ENCODE results near the gene ATXN1.
A peak's percentile ranks its signal among the peaks of the same experiment; 100 is the strongest.

The ATXN1 gene

GRCh38 chr6:16753341-16753740 lies 7.9 kb downstream of the ATXN1 start:
- no peak overlapping the region for H3K4ac ChIP-seq (ENCODE audit: low read depth in 1 of 2, low read length in 2 of 2)
- H3K18ac ChIP-seq (ENCODE audit: low read depth in 1 of 2, low read length in 2 of 2) = no peak overlapping the region
- H2BK5ac ChIP-seq (ENCODE audit: low read depth, low read length, poor library complexity, severe bottlenecking) = no peak overlapping the region
- no peaks in the 10 kb centered on the region for H3K27me3 ChIP-seq (ENCODE audit: control insufficient read depth in 1 of 2, insufficient read depth in 1 of 2, low read length in 2 of 2)
- DNase-seq = no peak
- H2BK15ac ChIP-seq (ENCODE audit: low read depth, poor library complexity, severe bottlenecking) = no peak overlapping the region
- no peak overlapping the region for H3K4me3 ChIP-seq (ENCODE audit: insufficient read depth in 1 of 2, low read depth in 1 of 2, low read length in 2 of 2)
- no peaks in the 10 kb centered on the region for H3K9me3 ChIP-seq (ENCODE audit: control insufficient read depth, low read length)
- no peak overlapping the region for H4K8ac ChIP-seq (ENCODE audit: low read length)
- H3K14ac ChIP-seq (ENCODE audit: low read length in 2 of 2) = no peak overlapping the region
- no peak overlapping the region for H2BK12ac ChIP-seq (ENCODE audit: low read length in 2 of 2)
- 89% methylated on average over 3 of the region's 4 CpGs for WGBS
- no peak overlapping the region for H2BK120ac ChIP-seq (ENCODE audit: low read depth, low read length)
- no peak overlapping the region for H3K23ac ChIP-seq (ENCODE audit: low read length in 2 of 2)
- H3K27ac ChIP-seq (ENCODE audit: low read length, poor library complexity, severe bottlenecking) = no peak overlapping the region
- peaks cover 20% of the 10 kb centered on the region for H3K79me1 ChIP-seq (replicated peaks; ENCODE audit: low read length, poor library complexity, severe bottlenecking)
- H2AK5ac ChIP-seq (ENCODE audit: low read length, severe bottlenecking) = no peak overlapping the region
- no peak overlapping the region for H2AFZ ChIP-seq (ENCODE audit: low read depth, low read length)
- no peak overlapping the region for H3K4me2 ChIP-seq (ENCODE audit: low read length, poor library complexity, severe bottlenecking)
- no peaks in the 10 kb centered on the region for H3K4me1 ChIP-seq (ENCODE audit: control insufficient read depth, insufficient read depth, low read depth, low read length)
- peaks cover 2 to 35% of the 10 kb centered on the region in 2 experiments for H3K36me3 ChIP-seq (ENCODE audit: control insufficient read depth in 1 of 2, insufficient read depth in 2 of 2, low read depth in 1 of 2, low read length in 2 of 2)
- H3K9ac ChIP-seq (ENCODE audit: low read length) = no peak overlapping the region
- no peak overlapping the region for H4K91ac ChIP-seq (ENCODE audit: low read length)

DNA sequence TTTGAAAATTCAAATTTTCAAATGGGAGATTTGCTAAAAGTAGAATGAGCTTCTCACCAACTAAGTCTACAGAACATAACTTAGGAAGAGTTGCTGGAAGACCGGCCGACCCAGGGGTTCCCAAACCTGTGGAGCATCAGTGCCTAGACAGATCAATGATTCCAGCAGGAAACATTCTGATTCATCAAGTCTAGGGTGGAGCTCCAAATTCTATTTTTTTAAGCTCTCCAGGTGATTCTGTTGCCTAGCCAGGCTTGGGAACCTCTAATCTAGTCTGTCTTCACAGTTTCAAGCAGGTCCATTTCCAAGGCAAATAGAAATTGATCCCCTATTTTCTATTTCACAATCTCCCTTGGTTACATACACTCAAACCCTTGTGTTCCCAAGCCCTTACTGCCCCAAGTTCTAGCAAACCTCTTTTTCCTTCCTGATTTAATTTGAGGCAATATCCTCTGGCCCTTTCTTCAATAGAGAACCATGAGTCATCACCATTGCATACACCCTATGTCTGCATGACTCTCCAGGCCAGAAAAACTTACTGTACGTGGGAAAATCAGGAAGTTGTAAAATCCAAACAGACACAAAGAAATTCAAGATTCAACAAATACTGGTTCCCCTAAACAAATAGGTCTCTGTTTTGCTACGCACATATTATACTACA lies 8.9 kb downstream of the ATXN1 start:
- Histone ChIP-seq H4K8ac (ENCODE audit: low read length) (no peak overlapping the region), H3K9ac (ENCODE audit: low read length) (peak overlapping the region; percentile 30), H3K9me3 (ENCODE audit: control insufficient read depth, low read length) (no peaks in the 10 kb centered on the region), H3K79me1 (replicated peaks; ENCODE audit: low read length, poor library complexity, severe bottlenecking) (peaks cover 17% of the 10 kb centered on the region), H3K4me1 (ENCODE audit: control insufficient read depth, insufficient read depth, low read depth, low read length) (peaks cover 2% of the 10 kb centered on the region), H2AFZ (ENCODE audit: low read depth, low read length) (no peak overlapping the region), H3K23ac (ENCODE audit: low read length in 2 of 2) (no peak overlapping the region), H3K27me3 (ENCODE audit: control insufficient read depth in 1 of 2, insufficient read depth in 1 of 2, low read length in 2 of 2) (no peaks in the 10 kb centered on the region), H2BK12ac (ENCODE audit: low read length in 2 of 2) (peak overlapping the region in 1 of 2 experiments; percentile 40), H3K18ac (ENCODE audit: low read depth in 1 of 2, low read length in 2 of 2) (peak overlapping the region in 1 of 2 experiments; percentile 67), H3K4ac (ENCODE audit: low read depth in 1 of 2, low read length in 2 of 2) (no peak overlapping the region), H3K36me3 (ENCODE audit: control insufficient read depth in 1 of 2, insufficient read depth in 2 of 2, low read depth in 1 of 2, low read length in 2 of 2) (peaks cover 2 to 33% of the 10 kb centered on the region in 2 experiments), H2BK120ac (ENCODE audit: low read depth, low read length) (no peak overlapping the region), H2AK5ac (ENCODE audit: low read length, severe bottlenecking) (peak overlapping the region; percentile 73), H4K91ac (ENCODE audit: low read length) (no peak overlapping the region), H3K27ac (ENCODE audit: low read length, poor library complexity, severe bottlenecking) (no peak overlapping the region), H2BK5ac (ENCODE audit: low read depth, low read length, poor library complexity, severe bottlenecking) (no peak overlapping the region), H2BK15ac (ENCODE audit: low read depth, poor library complexity, severe bottlenecking) (no peak overlapping the region), H3K4me2 (ENCODE audit: low read length, poor library complexity, severe bottlenecking) (no peak overlapping the region), H3K4me3 (ENCODE audit: insufficient read depth in 1 of 2, low read depth in 1 of 2, low read length in 2 of 2) (no peak overlapping the region), H3K14ac (ENCODE audit: low read length in 2 of 2) (no peak overlapping the region)
- peak; percentile 94 for DNase-seq
- WGBS = 66% methylated on average over 3 of the region's 4 CpGs

DNA sequence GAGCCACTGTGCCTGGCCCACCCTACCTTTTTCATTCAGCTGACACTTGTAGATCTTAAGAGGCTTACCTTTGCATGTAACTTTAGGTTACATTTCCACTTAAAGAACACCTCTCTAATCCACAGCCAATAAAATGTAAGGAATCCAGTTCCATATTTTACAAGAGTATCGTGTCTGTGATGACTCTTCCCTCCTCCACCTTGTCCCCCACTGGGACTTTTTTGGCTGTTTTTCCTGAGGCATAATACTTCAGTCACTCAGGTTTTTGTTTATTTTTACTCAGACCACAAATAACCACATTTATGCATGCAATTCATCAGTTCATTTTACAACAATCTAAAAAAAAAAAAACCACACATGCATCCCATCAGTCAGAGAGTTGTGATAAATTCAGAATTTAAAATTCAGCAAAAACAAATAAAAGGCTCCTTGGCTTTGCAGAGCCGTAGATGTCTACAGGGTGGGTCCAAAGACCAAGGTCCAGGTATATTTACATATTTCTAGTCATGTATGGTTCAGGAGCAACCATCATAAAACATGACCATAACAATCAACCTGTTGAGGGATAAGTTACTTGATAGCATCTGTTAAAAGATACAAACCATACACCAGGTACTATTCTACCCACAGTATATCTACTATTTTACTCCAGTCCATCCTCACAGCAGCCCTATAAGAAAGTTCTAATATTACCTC lies 9.9 kb downstream of the ATXN1 start:
- H2BK12ac ChIP-seq (ENCODE audit: low read length in 2 of 2) = no peak overlapping the region
- H2AFZ ChIP-seq (ENCODE audit: low read depth, low read length) = no peak overlapping the region
- no peak overlapping the region for H3K23ac ChIP-seq (ENCODE audit: low read length in 2 of 2)
- H3K27ac ChIP-seq (ENCODE audit: low read length, poor library complexity, severe bottlenecking) = no peak overlapping the region
- H3K79me1 ChIP-seq (replicated peaks; ENCODE audit: low read length, poor library complexity, severe bottlenecking) = peaks cover 16% of the 10 kb centered on the region
- no peak overlapping the region for H3K4me3 ChIP-seq (ENCODE audit: insufficient read depth in 1 of 2, low read depth in 1 of 2, low read length in 2 of 2)
- 24% methylated on average over 1 of the region's 2 CpGs for WGBS
- peaks cover 2% of the 10 kb centered on the region for H3K4me1 ChIP-seq (ENCODE audit: control insufficient read depth, insufficient read depth, low read depth, low read length)
- H3K4ac ChIP-seq (ENCODE audit: low read depth in 1 of 2, low read length in 2 of 2) = no peak overlapping the region
- no peak overlapping the region for H3K14ac ChIP-seq (ENCODE audit: low read length in 2 of 2)
- no peaks in the 10 kb centered on the region for H3K9me3 ChIP-seq (ENCODE audit: control insufficient read depth, low read length)
- H2BK15ac ChIP-seq (ENCODE audit: low read depth, poor library complexity, severe bottlenecking) = no peak overlapping the region
- no peak overlapping the region for H3K4me2 ChIP-seq (ENCODE audit: low read length, poor library complexity, severe bottlenecking)
- H2BK5ac ChIP-seq (ENCODE audit: low read depth, low read length, poor library complexity, severe bottlenecking) = no peak overlapping the region
- H2AK5ac ChIP-seq (ENCODE audit: low read length, severe bottlenecking) = no peak overlapping the region
- DNase-seq = peak; percentile 32
- peaks cover 2 to 33% of the 10 kb centered on the region in 2 experiments for H3K36me3 ChIP-seq (ENCODE audit: control insufficient read depth in 1 of 2, insufficient read depth in 2 of 2, low read depth in 1 of 2, low read length in 2 of 2)
- no peak overlapping the region for H2BK120ac ChIP-seq (ENCODE audit: low read depth, low read length)
- H3K18ac ChIP-seq (ENCODE audit: low read depth in 1 of 2, low read length in 2 of 2) = no peak overlapping the region
- H3K27me3 ChIP-seq (ENCODE audit: control insufficient read depth in 1 of 2, insufficient read depth in 1 of 2, low read length in 2 of 2) = no peaks in the 10 kb centered on the region
- H3K9ac ChIP-seq (ENCODE audit: low read length) = no peak overlapping the region
- no peak overlapping the region for H4K8ac ChIP-seq (ENCODE audit: low read length)
- H4K91ac ChIP-seq (ENCODE audit: low read length) = no peak overlapping the region

DNA sequence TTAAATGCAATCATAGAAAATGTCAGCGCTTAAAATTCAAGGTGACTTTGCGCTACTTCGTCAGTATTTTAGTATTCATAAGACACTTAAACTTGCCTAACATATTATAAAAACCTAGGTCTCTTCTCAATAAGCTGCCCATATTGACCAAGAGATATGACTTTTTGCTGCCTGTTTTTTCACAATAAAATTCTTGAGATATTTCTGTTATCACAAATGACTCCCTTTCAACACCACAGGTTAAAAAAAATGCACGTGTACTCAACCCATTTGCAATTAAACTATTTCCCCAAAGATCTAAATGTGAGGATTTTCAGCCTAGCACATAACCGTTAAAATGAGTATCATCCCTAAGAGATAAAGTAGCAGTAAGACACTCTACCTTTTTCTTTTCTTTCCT lies 10.7 kb downstream of the ATXN1 start:
- H2BK12ac ChIP-seq (ENCODE audit: low read length in 2 of 2) = no peak overlapping the region
- no peak overlapping the region for H3K4me2 ChIP-seq (ENCODE audit: low read length, poor library complexity, severe bottlenecking)
- H3K14ac ChIP-seq (ENCODE audit: low read length in 2 of 2) = no peak overlapping the region
- H4K91ac ChIP-seq (ENCODE audit: low read length) = no peak overlapping the region
- no peaks in the 10 kb centered on the region for H3K9me3 ChIP-seq (ENCODE audit: control insufficient read depth, low read length)
- H3K23ac ChIP-seq (ENCODE audit: low read length in 2 of 2) = no peak overlapping the region
- WGBS = 95% methylated on average over 5 of the region's 5 CpGs
- H3K36me3 ChIP-seq (ENCODE audit: control insufficient read depth in 1 of 2, insufficient read depth in 2 of 2, low read depth in 1 of 2, low read length in 2 of 2) = peaks cover 2 to 33% of the 10 kb centered on the region in 2 experiments
- peaks cover 20% of the 10 kb centered on the region for H3K79me1 ChIP-seq (replicated peaks; ENCODE audit: low read length, poor library complexity, severe bottlenecking)
- no peak overlapping the region for H2BK120ac ChIP-seq (ENCODE audit: low read depth, low read length)
- H2BK15ac ChIP-seq (ENCODE audit: low read depth, poor library complexity, severe bottlenecking) = no peak overlapping the region
- H3K27ac ChIP-seq (ENCODE audit: low read length, poor library complexity, severe bottlenecking) = no peak overlapping the region
- no peak overlapping the region for H4K8ac ChIP-seq (ENCODE audit: low read length)
- no peak overlapping the region for H2AFZ ChIP-seq (ENCODE audit: low read depth, low read length)
- H3K4me3 ChIP-seq (ENCODE audit: insufficient read depth in 1 of 2, low read depth in 1 of 2, low read length in 2 of 2) = no peak overlapping the region
- no peak for DNase-seq
- H2BK5ac ChIP-seq (ENCODE audit: low read depth, low read length, poor library complexity, severe bottlenecking) = no peak overlapping the region
- H2AK5ac ChIP-seq (ENCODE audit: low read length, severe bottlenecking) = no peak overlapping the region
- peaks cover 2% of the 10 kb centered on the region for H3K4me1 ChIP-seq (ENCODE audit: control insufficient read depth, insufficient read depth, low read depth, low read length)
- H3K27me3 ChIP-seq (ENCODE audit: control insufficient read depth in 1 of 2, insufficient read depth in 1 of 2, low read length in 2 of 2) = no peaks in the 10 kb centered on the region
- no peak overlapping the region for H3K9ac ChIP-seq (ENCODE audit: low read length)
- no peak overlapping the region for H3K4ac ChIP-seq (ENCODE audit: low read depth in 1 of 2, low read length in 2 of 2)
- H3K18ac ChIP-seq (ENCODE audit: low read depth in 1 of 2, low read length in 2 of 2) = no peak overlapping the region
